Vagina (tissue), 2 donors: ENCODE data around the gene PCSK5.

Source experiments
- CTCF ChIP-seq, 3 experiments: fragments of 450-650 bp in 2 of 3; fragments of 200-600 bp in 1 of 3; sonication (generic) in 1 of 3; IDR thresholded peaks; one replicate each; pipeline ENCODE4 v1.5.1; 2017 to 2019; ENCODE audit warnings: antibody characterized with exemption in 3 of 3, mild to moderate bottlenecking in 2 of 3, moderate library complexity in 2 of 3
- POLR2A ChIP-seq, 2 donors: fragments of 450-650 bp; IDR thresholded peaks; one replicate each; pipeline ENCODE4 v1.6.1; 2017; ENCODE audit warnings: antibody characterized with exemption in 2 of 2, mild to moderate bottlenecking in 2 of 2, moderate library complexity in 2 of 2
- POLR2AphosphoS5 ChIP-seq, 2 donors: sonication (generic); formaldehyde crosslinking; IDR thresholded peaks; one replicate each; pipeline ENCODE4 v1.9.0; 2017; ENCODE audit warnings: antibody characterized with exemption in 2 of 2, mild to moderate bottlenecking in 2 of 2, low read depth in 1 of 2; ENCODE audit not compliant: insufficient read depth in 1 of 2

- TF ChIP-seq CTCF (IDR thresholded peaks at IDR 0.05): no peak
- TF ChIP-seq POLR2A (IDR thresholded peaks at IDR 0.05): no peak
- peak in 1 of 2 donors; percentile 51 for TF ChIP-seq POLR2AphosphoS5 (IDR thresholded peaks at IDR 0.05; ENCODE audit: insufficient read depth in 1 of 2, low read depth in 1 of 2)
Observed at GRCh38 chr9:76365028-76365427, 474.6 kb downstream of the PCSK5 start.
